Activated CD8-positive, alpha-beta memory T cell treated with anti-CD3 and anti-CD28 coated beads, Interleukin-2, amount 50 U/mL, for 1 hour (primary cell): ENCODE data around the gene IGFN1.

Source experiments
- DNase-seq: peaks from one replicate; pipeline ENCODE4 v3.0.0-alpha.2; 2020; ENCODE audit errors: extremely low read depth

The IGFN1 gene

GRCh38 chr1:201185123-201185453 is 5.5 kb upstream of the IGFN1 start:
- no peak for DNase-seq

- DNase-seq = no peak
Measured at GRCh38 chr1:201185527-201186128, 5.0 kb upstream of the IGFN1 start.

- no peak for DNase-seq
Measured at GRCh38 chr1:201186192-201186591, 4.4 kb upstream of the IGFN1 start.

- no peak for DNase-seq
Measured at GRCh38 chr1:201189085-201189484, 1.5 kb upstream of the IGFN1 start.

GRCh38 chr1:201190005-201190404 is 619 bp upstream of the IGFN1 start:
- no peak for DNase-seq

GRCh38 chr1:201191653-201192260 is 1.1 kb downstream of the IGFN1 start:
- DNase-seq = no peak

- DNase-seq = no peak
Measured at GRCh38 chr1:201192261-201192788, 1.7 kb downstream of the IGFN1 start.

- DNase-seq = no peak
Measured at GRCh38 chr1:201194046-201194445, 3.4 kb downstream of the IGFN1 start.

GRCh38 chr1:201198598-201198997 is 8.0 kb downstream of the IGFN1 start:
- DNase-seq = no peak

- no peak for DNase-seq
Measured at GRCh38 chr1:201205036-201205435, 14.4 kb downstream of the IGFN1 start.

- DNase-seq = no peak
Measured at GRCh38 chr1:201206176-201206575, 15.6 kb downstream of the IGFN1 start.

- DNase-seq = no peak
Measured at GRCh38 chr1:201207046-201207445, 16.4 kb downstream of the IGFN1 start.

GRCh38 chr1:201208236-201208635 is 17.6 kb downstream of the IGFN1 start:
- no peak for DNase-seq

GRCh38 chr1:201212056-201212455 is 21.4 kb downstream of the IGFN1 start:
- no peak for DNase-seq

GRCh38 chr1:201212461-201213055 is 21.9 kb downstream of the IGFN1 start:
- no peak for DNase-seq

- no peak for DNase-seq
Measured at GRCh38 chr1:201213106-201213770, 22.6 kb downstream of the IGFN1 start.

- no peak for DNase-seq
Measured at GRCh38 chr1:201213926-201214325, 23.3 kb downstream of the IGFN1 start.

- no peak for DNase-seq
Measured at GRCh38 chr1:201214461-201214860, 23.8 kb downstream of the IGFN1 start.

- no peak for DNase-seq
Measured at GRCh38 chr1:201214886-201215285, 24.3 kb downstream of the IGFN1 start.

- DNase-seq = no peak
Measured at GRCh38 chr1:201215531-201216357, 25.1 kb downstream of the IGFN1 start.

- DNase-seq = no peak
Measured at GRCh38 chr1:201216395-201217085, 25.9 kb downstream of the IGFN1 start.
